ENCODE measurements around the gene VAV2. TPM values are rescaled to one million over a fixed set of nuclear protein-coding genes. Genes with fewer than 3 reads are reported as not detected.
A peak's percentile ranks its signal among the peaks of the same experiment; 100 is the strongest.

VAV2 gene
- total and polyA plus RNA-seq, 2 experiments from 2014 or later = 8.1 to 28.9 TPM

DNA sequence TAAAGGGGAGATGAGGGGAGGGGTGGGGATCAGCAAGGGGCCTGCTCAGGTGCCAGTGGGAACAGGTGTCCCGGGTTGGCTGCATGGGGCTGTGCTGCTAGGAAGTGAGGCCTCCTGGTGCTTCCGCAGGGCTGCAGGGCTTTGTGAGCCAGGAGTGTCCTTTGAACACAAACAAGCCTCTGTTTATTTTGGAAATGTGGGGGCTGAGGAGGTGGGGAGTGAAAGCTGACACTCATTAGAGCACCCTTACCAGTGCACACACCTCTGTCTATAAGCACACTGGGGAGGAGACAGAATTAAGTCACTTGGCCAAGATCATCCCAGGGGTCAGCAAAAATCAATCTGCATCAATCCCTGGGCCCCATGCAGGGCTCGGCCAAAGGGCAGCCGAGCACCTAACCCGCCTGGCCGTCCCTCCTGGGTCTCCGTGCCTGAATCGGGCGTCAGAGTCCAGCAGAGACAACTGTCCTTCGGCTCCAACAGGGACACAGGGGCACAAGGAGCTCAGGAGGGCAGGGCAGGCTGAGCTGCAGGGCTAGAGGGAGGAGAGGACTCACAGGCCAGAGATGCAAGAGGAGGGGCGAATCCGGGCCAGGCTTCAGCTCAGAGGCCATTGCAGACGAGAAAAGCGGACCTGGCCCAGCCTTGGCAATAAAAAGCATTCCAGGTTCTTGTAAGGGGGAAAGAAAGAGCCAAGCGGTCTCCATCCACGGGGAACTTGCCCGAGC lies 99.8 kb downstream of the VAV2 start:
- Histone ChIP-seq H3K79me2 (replicated peaks; ENCODE audit: insufficient read depth) (peaks cover 30% of the 10 kb centered on the region), H3K4me3 (no peak overlapping the region), H3F3A (replicated peaks; ENCODE audit: low read depth) (no peaks in the 10 kb centered on the region), H3K4me1 (ENCODE audit: insufficient read depth) (no peaks in the 10 kb centered on the region), H4K20me1 (replicated peaks; ENCODE audit: insufficient read depth) (no peaks in the 10 kb centered on the region), H3K27ac (ENCODE audit: low read depth) (no peak overlapping the region), H3K36me3 (ENCODE audit: insufficient read depth) (no peaks in the 10 kb centered on the region), H3K27me3 (ENCODE audit: insufficient read depth) (no peaks in the 10 kb centered on the region), H3K9me2 (ENCODE audit: insufficient read depth) (no peaks in the 10 kb centered on the region), H3K4me2 (no peak overlapping the region), H2AFZ (no peak overlapping the region)
- H3K27ac Mint-ChIP-seq = peak overlapping the region; percentile 84; the same call in 1 of the 2 replicates
- ATAC-seq (no peak), DNase-seq (ENCODE audit: low spot score) (no peak)
- TF ChIP-seq, protein P1, sequence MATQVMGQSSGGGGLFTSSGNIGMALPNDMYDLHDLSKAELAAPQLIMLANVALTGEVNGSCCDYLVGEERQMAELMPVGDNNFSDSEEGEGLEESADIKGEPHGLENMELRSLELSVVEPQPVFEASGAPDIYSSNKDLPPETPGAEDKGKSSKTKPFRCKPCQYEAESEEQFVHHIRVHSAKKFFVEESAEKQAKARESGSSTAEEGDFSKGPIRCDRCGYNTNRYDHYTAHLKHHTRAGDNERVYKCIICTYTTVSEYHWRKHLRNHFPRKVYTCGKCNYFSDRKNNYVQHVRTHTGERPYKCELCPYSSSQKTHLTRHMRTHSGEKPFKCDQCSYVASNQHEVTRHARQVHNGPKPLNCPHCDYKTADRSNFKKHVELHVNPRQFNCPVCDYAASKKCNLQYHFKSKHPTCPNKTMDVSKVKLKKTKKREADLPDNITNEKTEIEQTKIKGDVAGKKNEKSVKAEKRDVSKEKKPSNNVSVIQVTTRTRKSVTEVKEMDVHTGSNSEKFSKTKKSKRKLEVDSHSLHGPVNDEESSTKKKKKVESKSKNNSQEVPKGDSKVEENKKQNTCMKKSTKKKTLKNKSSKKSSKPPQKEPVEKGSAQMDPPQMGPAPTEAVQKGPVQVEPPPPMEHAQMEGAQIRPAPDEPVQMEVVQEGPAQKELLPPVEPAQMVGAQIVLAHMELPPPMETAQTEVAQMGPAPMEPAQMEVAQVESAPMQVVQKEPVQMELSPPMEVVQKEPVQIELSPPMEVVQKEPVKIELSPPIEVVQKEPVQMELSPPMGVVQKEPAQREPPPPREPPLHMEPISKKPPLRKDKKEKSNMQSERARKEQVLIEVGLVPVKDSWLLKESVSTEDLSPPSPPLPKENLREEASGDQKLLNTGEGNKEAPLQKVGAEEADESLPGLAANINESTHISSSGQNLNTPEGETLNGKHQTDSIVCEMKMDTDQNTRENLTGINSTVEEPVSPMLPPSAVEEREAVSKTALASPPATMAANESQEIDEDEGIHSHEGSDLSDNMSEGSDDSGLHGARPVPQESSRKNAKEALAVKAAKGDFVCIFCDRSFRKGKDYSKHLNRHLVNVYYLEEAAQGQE (IDR thresholded peaks at IDR 0.05; ENCODE audit: unreplicated experiment) = no peak
- TF ChIP-seq, protein P2, sequence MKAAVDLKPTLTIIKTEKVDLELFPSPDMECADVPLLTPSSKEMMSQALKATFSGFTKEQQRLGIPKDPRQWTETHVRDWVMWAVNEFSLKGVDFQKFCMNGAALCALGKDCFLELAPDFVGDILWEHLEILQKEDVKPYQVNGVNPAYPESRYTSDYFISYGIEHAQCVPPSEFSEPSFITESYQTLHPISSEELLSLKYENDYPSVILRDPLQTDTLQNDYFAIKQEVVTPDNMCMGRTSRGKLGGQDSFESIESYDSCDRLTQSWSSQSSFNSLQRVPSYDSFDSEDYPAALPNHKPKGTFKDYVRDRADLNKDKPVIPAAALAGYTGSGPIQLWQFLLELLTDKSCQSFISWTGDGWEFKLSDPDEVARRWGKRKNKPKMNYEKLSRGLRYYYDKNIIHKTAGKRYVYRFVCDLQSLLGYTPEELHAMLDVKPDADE (IDR thresholded peaks at IDR 0.05) = no peak
- no peak for TF ChIP-seq EZH2 (IDR thresholded peaks at IDR 0.05; ENCODE audit: low read depth, unreplicated experiment)
- TF ChIP-seq, protein P3, sequence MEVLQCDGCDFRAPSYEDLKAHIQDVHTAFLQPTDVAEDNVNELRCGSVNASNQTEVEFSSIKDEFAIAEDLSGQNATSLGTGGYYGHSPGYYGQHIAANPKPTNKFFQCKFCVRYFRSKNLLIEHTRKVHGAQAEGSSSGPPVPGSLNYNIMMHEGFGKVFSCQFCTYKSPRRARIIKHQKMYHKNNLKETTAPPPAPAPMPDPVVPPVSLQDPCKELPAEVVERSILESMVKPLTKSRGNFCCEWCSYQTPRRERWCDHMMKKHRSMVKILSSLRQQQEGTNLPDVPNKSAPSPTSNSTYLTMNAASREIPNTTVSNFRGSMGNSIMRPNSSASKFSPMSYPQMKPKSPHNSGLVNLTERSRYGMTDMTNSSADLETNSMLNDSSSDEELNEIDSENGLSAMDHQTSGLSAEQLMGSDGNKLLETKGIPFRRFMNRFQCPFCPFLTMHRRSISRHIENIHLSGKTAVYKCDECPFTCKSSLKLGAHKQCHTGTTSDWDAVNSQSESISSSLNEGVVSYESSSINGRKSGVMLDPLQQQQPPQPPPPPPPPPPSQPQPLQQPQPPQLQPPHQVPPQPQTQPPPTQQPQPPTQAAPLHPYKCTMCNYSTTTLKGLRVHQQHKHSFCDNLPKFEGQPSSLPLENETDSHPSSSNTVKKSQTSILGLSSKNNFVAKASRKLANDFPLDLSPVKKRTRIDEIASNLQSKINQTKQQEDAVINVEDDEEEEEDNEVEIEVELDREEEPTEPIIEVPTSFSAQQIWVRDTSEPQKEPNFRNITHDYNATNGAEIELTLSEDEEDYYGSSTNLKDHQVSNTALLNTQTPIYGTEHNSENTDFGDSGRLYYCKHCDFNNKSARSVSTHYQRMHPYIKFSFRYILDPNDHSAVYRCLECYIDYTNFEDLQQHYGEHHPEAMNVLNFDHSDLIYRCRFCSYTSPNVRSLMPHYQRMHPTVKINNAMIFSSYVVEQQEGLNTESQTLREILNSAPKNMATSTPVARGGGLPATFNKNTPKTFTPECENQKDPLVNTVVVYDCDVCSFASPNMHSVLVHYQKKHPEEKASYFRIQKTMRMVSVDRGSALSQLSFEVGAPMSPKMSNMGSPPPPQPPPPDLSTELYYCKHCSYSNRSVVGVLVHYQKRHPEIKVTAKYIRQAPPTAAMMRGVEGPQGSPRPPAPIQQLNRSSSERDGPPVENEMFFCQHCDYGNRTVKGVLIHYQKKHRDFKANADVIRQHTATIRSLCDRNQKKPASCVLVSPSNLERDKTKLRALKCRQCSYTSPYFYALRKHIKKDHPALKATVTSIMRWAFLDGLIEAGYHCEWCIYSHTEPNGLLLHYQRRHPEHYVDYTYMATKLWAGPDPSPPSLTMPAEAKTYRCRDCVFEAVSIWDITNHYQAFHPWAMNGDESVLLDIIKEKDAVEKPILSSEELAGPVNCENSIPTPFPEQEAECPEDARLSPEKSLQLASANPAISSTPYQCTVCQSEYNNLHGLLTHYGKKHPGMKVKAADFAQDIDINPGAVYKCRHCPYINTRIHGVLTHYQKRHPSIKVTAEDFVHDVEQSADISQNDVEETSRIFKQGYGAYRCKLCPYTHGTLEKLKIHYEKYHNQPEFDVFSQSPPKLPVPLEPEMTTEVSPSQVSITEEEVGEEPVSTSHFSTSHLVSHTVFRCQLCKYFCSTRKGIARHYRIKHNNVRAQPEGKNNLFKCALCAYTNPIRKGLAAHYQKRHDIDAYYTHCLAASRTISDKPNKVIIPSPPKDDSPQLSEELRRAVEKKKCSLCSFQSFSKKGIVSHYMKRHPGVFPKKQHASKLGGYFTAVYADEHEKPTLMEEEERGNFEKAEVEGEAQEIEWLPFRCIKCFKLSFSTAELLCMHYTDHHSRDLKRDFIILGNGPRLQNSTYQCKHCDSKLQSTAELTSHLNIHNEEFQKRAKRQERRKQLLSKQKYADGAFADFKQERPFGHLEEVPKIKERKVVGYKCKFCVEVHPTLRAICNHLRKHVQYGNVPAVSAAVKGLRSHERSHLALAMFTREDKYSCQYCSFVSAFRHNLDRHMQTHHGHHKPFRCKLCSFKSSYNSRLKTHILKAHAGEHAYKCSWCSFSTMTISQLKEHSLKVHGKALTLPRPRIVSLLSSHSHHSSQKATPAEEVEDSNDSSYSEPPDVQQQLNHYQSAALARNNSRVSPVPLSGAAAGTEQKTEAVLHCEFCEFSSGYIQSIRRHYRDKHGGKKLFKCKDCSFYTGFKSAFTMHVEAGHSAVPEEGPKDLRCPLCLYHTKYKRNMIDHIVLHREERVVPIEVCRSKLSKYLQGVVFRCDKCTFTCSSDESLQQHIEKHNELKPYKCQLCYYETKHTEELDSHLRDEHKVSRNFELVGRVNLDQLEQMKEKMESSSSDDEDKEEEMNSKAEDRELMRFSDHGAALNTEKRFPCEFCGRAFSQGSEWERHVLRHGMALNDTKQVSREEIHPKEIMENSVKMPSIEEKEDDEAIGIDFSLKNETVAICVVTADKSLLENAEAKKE (CRISPR knock-in tag; IDR thresholded peaks at IDR 0.05) = no peak
- TF ChIP-seq EZH2phosphoT487 (IDR thresholded peaks at IDR 0.05; ENCODE audit: unreplicated experiment) = no peak
- no peak for TF ChIP-seq STAT1 (IDR thresholded peaks at IDR 0.05; ENCODE audit: unreplicated experiment)
- TF ChIP-seq, protein P4, sequence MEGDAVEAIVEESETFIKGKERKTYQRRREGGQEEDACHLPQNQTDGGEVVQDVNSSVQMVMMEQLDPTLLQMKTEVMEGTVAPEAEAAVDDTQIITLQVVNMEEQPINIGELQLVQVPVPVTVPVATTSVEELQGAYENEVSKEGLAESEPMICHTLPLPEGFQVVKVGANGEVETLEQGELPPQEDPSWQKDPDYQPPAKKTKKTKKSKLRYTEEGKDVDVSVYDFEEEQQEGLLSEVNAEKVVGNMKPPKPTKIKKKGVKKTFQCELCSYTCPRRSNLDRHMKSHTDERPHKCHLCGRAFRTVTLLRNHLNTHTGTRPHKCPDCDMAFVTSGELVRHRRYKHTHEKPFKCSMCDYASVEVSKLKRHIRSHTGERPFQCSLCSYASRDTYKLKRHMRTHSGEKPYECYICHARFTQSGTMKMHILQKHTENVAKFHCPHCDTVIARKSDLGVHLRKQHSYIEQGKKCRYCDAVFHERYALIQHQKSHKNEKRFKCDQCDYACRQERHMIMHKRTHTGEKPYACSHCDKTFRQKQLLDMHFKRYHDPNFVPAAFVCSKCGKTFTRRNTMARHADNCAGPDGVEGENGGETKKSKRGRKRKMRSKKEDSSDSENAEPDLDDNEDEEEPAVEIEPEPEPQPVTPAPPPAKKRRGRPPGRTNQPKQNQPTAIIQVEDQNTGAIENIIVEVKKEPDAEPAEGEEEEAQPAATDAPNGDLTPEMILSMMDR (conservative IDR thresholded peaks at IDR 0.05; ENCODE audit: low read depth in 2 of 2) = no peak
- no peak for TF ChIP-seq POLR2AphosphoS5 (IDR thresholded peaks at IDR 0.05; ENCODE audit: low read depth)
- TF ChIP-seq CREB1 (CRISPR knock-in tag; IDR thresholded peaks at IDR 0.05; ENCODE audit: low read depth) = no peak
- TF ChIP-seq ZNF331 (CRISPR knock-in tag; IDR thresholded peaks at IDR 0.05; ENCODE audit: low read depth) = no peak
- TF ChIP-seq NANOG (IDR thresholded peaks at IDR 0.05; ENCODE audit: borderline replicate concordance) = no peak
- TF ChIP-seq JUNB (IDR thresholded peaks at IDR 0.05; ENCODE audit: unreplicated experiment) = no peak
- no peak for TF ChIP-seq ZNF114 (CRISPR knock-in tag; IDR thresholded peaks at IDR 0.05)
- H3K9me3 Mint-ChIP-seq = no peaks in the 10 kb centered on the region
- H3K4me3 Mint-ChIP-seq = no peak overlapping the region
- H3K4me1 Mint-ChIP-seq = peaks cover 43% of the 10 kb centered on the region
- peaks cover 2% of the 10 kb centered on the region; the same call in 1 of the 3 replicates for H3K36me3 Mint-ChIP-seq (ENCODE audit: low read depth)
- peaks cover 14% of the 10 kb centered on the region for H3K27me3 Mint-ChIP-seq (ENCODE audit: insufficient read depth, low read depth, poor library complexity)

All from GM23338 (cell line).